K562 (cell line): ENCODE data around the gene NACA2. TPM values are rescaled to one million over a fixed set of nuclear protein-coding genes. Genes with fewer than 3 reads are reported as not detected.
A peak's percentile ranks its signal among the peaks of the same experiment; 100 is the strongest.

ENCODE experiments used
- ATAC-seq: fragments of 200-7000 bp; cut with Tn5 transposase; 3 replicates; pipeline ENCODE4 v1.9.1; 2020; ENCODE audit warnings: moderate library complexity
- BruUV-seq: library from RNA; stranded (reverse); fragments of 400-500 nt; replicated peaks from 2 replicates; lab custom pipeline; 2021; lab: Mats Ljungman, UMichigan
- CTCF ChIA-PET: fragments of 300-600 bp; formaldehyde crosslinking; extraction: SDS; loops from one replicate; lab custom pipeline; 2021; ENCODE audit warnings: low intra/inter-chr PET ratio; lab: Yijun Ruan, JAX
- POLR2A ChIA-PET: fragments of 300-600, 350-650 bp; sonication (Branson Sonifier 250); formaldehyde crosslinking; extraction: SDS; loops from one replicate; lab custom pipeline; 2021; ENCODE audit warnings: antibody characterized with exemption, inconsistent platforms; lab: Yijun Ruan, JAX
- DNase-seq, 4 experiments: peaks; one replicate each; pipeline versions ENCODE4 v3.0.0 to v3.0.0-alpha.2; 2011 to 2018; ENCODE audit warnings: low spot score in 3 of 4, mixed read lengths in 3 of 4; ENCODE audit errors: extremely low read depth in 1 of 4
- FAIRE-seq: peaks from 2 replicates; lab custom pipeline; 2011; peaks lifted over from hg19 to GRCh38; lab: Jason Lieb, UNC
- H2AFZ ChIP-seq: 2 replicates; pipeline ENCODE4 v1.6.0; 2011; ENCODE audit warnings: low read depth, low read length, control low read depth, inconsistent platforms
- H3K27ac ChIP-seq: fragments of 200-600 bp; 3 replicates; pipeline ENCODE4 v1.8.0; 2011; ENCODE audit warnings: low read depth, mild to moderate bottlenecking, control low read depth, inconsistent platforms, low read length, moderate library complexity, mixed read lengths; ENCODE audit errors: extremely low read depth
- H3K27me3 ChIP-seq, 2 experiments: fragments of 300-600 bp in 1 of 2; 2 replicates in 1 of 2; 3 replicates in 1 of 2; pipeline versions ENCODE4 v1.6.0 to v1.8.0; 2011; ENCODE audit warnings: inconsistent platforms in 2 of 2, low read length in 2 of 2, mild to moderate bottlenecking in 1 of 2, mixed read lengths in 1 of 2, moderate library complexity in 1 of 2; ENCODE audit not compliant: control insufficient read depth in 2 of 2, insufficient read depth in 2 of 2
- H3K36me3 ChIP-seq: fragments of 300-600 bp; 3 replicates; pipeline ENCODE4 v1.8.0; 2011; ENCODE audit warnings: mild to moderate bottlenecking, low read length, inconsistent platforms; ENCODE audit not compliant: control insufficient read depth, insufficient read depth
- H3K4me1 ChIP-seq, 2 experiments: fragments of 200-600 bp in 1 of 2; replicated peaks in 1 of 2; 2 replicates in 1 of 2; 3 replicates in 1 of 2; pipeline versions ENCODE4 v1.5.1 to v1.8.0; 2011; ENCODE audit warnings: inconsistent platforms in 2 of 2, low read length in 2 of 2, mild to moderate bottlenecking in 1 of 2, mixed read lengths in 1 of 2, moderate library complexity in 1 of 2; ENCODE audit not compliant: control insufficient read depth in 2 of 2, insufficient read depth in 2 of 2
- H3K4me2 ChIP-seq: 2 replicates; pipeline ENCODE4 v1.6.1; 2011; ENCODE audit warnings: low read length, control low read depth, inconsistent platforms, mixed read lengths; ENCODE audit not compliant: insufficient read depth
- H3K4me3 ChIP-seq: fragments of 200-600 bp; sonication (generic), shearing (Covaris generic); 2 replicates; pipeline ENCODE4 v1.5.1; 2016; ENCODE audit warnings: control low read depth, inconsistent platforms
- H3K79me2 ChIP-seq: fragments of 200-600 bp; 3 replicates; pipeline ENCODE4 v1.8.0; 2011; ENCODE audit warnings: low read length, inconsistent platforms; ENCODE audit not compliant: control insufficient read depth, insufficient read depth
- H3K9ac ChIP-seq, 2 experiments: 2 replicates each; pipeline versions ENCODE4 v1.6.0 to v1.6.1; 2011; ENCODE audit warnings: low read depth in 2 of 2, low read length in 2 of 2, control low read depth in 1 of 2, inconsistent platforms in 1 of 2, mild to moderate bottlenecking in 1 of 2, mixed read lengths in 1 of 2; ENCODE audit not compliant: insufficient read depth in 1 of 2
- H3K9me1 ChIP-seq: one replicate; pipeline ENCODE4 v1.6.0; 2011; ENCODE audit warnings: inconsistent platforms, mild to moderate bottlenecking, low read length, moderate library complexity; ENCODE audit not compliant: control insufficient read depth, insufficient read depth
- H3K9me3 ChIP-seq: replicated peaks from 2 replicates; pipeline ENCODE4 v1.5.1; 2011; ENCODE audit warnings: low read depth, low read length, inconsistent platforms; ENCODE audit not compliant: control insufficient read depth, insufficient read depth
- H4K20me1 ChIP-seq: replicated peaks from 2 replicates; pipeline ENCODE4 v1.6.1; 2011; ENCODE audit warnings: low read length, inconsistent platforms, mixed read lengths; ENCODE audit not compliant: control insufficient read depth, insufficient read depth
- EWSR1 ChIP-seq: fragments of 450-650 bp; IDR thresholded peaks from 2 replicates; pipeline ENCODE4 v1.6.1; 2018; ENCODE audit warnings: borderline replicate concordance, mild to moderate bottlenecking, low read depth, moderate library complexity; ENCODE audit not compliant: partially characterized antibody
- ZNF165 ChIP-seq: fragments of 250-450 bp; sonication (Bioruptor Pico); IDR thresholded peaks from 2 replicates; pipeline ENCODE4 v1.4.0; 2020; ENCODE audit warnings: borderline replicate concordance
- ZNF311 ChIP-seq: fragments of 250-450 bp; sonication (Bioruptor Pico); IDR thresholded peaks from 2 replicates; pipeline ENCODE4 v1.4.0; 2020; ENCODE audit warnings: mild to moderate bottlenecking, moderate library complexity
- ZNF41 ChIP-seq: fragments of 250-450 bp; sonication (Bioruptor Pico); conservative IDR thresholded peaks from 2 replicates; pipeline ENCODE4 v1.4.0; 2020; ENCODE audit warnings: mild to moderate bottlenecking
- ZNF766 ChIP-seq: fragments of 200-800 bp; sonication (Bioruptor generic); conservative IDR thresholded peaks from 2 replicates; pipeline ENCODE4 v1.6.1; 2016; ENCODE audit warnings: missing genetic modification characterization, missing compliant biosample characterization
- WGBS: fragments of 100-300 bp; shearing (Covaris generic); methylation state at CpG from one replicate; pipeline ENCODE4 v1.1.6; 2016; ENCODE audit warnings: low coverage, mixed read lengths; ENCODE audit not compliant: insufficient coverage; ENCODE audit errors: missing lambda C conversion rate; 5-methylcytosine and 5-hydroxymethylcytosine counted together
- in situ Hi-C: fragments of 300-500 bp; cut with MboI; formaldehyde crosslinking; loops from 4 replicates; pipeline ENCODE4 v1.15.0; 2018; ENCODE audit warnings: inconsistent platforms, mixed read lengths
- intact Hi-C: fragments of 100-400 bp; cut with micrococcal nuclease; formaldehyde crosslinking; loops from 2 replicates; pipeline ENCODE4 v1.14.2; 2022
- polyA plus RNA-seq, 8 experiments: library from polyadenylated mRNA; depleted of rRNA in 4 of 8; stranded (reverse) in 5 of 8; unstranded in 3 of 8; fragments of >200 nt; fragmentation: Nextera tagmentation in 2 of 8; fragmentation: Illumina TruSeq in 1 of 8; extraction: Ambion mirVana in 2 of 8; extraction: Trizol in 1 of 8; gene quantifications; 2 replicates each; pipeline versions ENCODE4 v1.2.1 to v1.2.3, GENCODE V29; 2011 to 2014; ENCODE audit warnings: inconsistent platforms in 1 of 8, missing spikeins in 1 of 8
- total RNA-seq, 7 experiments: library from RNA; depleted of rRNA in 6 of 7; stranded (reverse); fragments of >200 nt in 6 of 7; fragmentation: Illumina TruSeq in 2 of 7; extraction: Trizol in 2 of 7; gene quantifications; 2 replicates each; pipeline versions ENCODE4 v1.2.1 to v1.2.3, GENCODE V29; 2011 to 2021; ENCODE audit warnings: low replicate concordance in 1 of 7
- TF ChIP-seq, protein P1 (sequence below): fragments of 250-450 bp; sonication (Bioruptor Pico); IDR thresholded peaks from 2 replicates; pipeline ENCODE4 v1.4.0; 2020; ENCODE audit warnings: mild to moderate bottlenecking, moderate library complexity
- TF ChIP-seq, protein P2 (sequence below), 3 experiments: fragments of 200-800 bp in 1 of 3; fragments of 250-450 bp in 1 of 3; fragments of 450-650 bp in 1 of 3; sonication (Bioruptor Pico) in 1 of 3; sonication (Bioruptor generic) in 1 of 3; formaldehyde crosslinking in 1 of 3; IDR thresholded peaks; 2 replicates each; pipeline versions ENCODE4 v1.6.1 to v1.8.0; 2016 to 2022; ENCODE audit warnings: mild to moderate bottlenecking in 2 of 3, missing genetic modification characterization in 2 of 3, missing compliant biosample characterization in 1 of 3, moderate library complexity in 1 of 3

The NACA2 gene
- total and polyA plus RNA-seq, 9 of the 15 experiments (the other 6 are each of a cell fraction or from before 2014, with no cell fraction given) = 0.13 to 0.29 (median 0.23) TPM; not detected in 4

DNA sequence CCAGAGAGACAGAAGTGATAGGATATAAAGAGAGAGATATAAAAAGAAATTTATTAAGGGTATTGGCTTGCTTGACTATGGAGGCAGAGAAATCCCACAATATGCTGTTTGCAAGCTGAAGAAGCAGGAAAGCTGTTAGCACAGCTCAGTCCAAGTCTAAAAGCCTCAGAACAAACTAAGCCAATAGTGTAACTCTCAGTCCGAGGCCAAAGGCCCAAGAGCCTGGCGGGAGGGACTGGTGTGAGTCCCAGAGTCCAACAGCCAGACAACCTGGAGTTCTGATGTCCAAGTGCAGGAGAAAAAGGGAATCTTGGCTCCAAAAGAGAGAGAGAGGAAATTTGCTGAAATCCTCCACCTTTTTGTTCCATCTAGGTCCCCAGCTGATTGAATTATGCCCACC is 30.3 kb upstream of the NACA2 start:
- CTCF ChIA-PET = no interaction called here
- WGBS = 0% methylated on average over 2 of the region's 2 CpGs
- no TSS peak for BruUV-seq
- no peak overlapping the region for H3K9ac ChIP-seq
- no peak for TF ChIP-seq ZNF165
- TF ChIP-seq ZNF766 = no peak
- TF ChIP-seq, all 486 proteins: peak for 0
- Histone ChIP-seq H3K4me2 (no peak overlapping the region), H2AFZ (no peak overlapping the region), H4K20me1 (no peaks in the 10 kb centered on the region), H3K27me3 (no peaks in the 10 kb centered on the region), H3K36me3 (no peaks in the 10 kb centered on the region), H3K9me3 (no peaks in the 10 kb centered on the region; the same call in 1 of the 2 replicates), H3K4me1 (no peaks in the 10 kb centered on the region), H3K79me2 (no peaks in the 10 kb centered on the region), H3K4me3 (no peak overlapping the region), H3K27ac (no peak overlapping the region), H3K9me1 (no peaks in the 10 kb centered on the region)
- POLR2A ChIA-PET = no interaction called here
- DNase-seq (no peak), FAIRE-seq (no peak), ATAC-seq (no peak)
- intact Hi-C loops = no loop called here
- in situ Hi-C loops = no loop called here

DNA sequence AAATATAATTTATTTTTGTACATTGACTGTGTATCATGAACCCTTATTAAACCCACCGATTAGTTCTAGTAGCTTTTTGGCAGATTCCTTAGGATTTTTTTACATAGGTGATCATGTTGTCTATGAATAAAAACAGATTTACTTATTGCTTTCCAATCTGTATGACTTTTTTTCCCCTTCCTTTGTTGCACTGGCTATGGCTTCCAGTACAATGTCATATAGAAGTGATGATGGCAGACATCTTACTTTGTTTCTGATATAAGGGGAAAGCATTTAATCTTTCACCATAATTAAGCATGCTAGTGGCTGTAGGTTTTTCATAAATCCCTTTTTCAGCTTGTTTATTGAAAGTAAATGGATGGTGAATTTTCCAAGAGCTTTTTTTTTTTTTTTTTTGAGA is 28.9 kb upstream of the NACA2 start:
- in situ Hi-C loops (no loop called here), intact Hi-C loops (no loop called here)
- no peak overlapping the region for H3K27ac ChIP-seq
- 4% methylated on average over 1 of the region's 1 CpG for WGBS
- H3K4me2 ChIP-seq = no peak overlapping the region
- H3K27me3 ChIP-seq = no peaks in the 10 kb centered on the region
- TF ChIP-seq, protein P1, sequence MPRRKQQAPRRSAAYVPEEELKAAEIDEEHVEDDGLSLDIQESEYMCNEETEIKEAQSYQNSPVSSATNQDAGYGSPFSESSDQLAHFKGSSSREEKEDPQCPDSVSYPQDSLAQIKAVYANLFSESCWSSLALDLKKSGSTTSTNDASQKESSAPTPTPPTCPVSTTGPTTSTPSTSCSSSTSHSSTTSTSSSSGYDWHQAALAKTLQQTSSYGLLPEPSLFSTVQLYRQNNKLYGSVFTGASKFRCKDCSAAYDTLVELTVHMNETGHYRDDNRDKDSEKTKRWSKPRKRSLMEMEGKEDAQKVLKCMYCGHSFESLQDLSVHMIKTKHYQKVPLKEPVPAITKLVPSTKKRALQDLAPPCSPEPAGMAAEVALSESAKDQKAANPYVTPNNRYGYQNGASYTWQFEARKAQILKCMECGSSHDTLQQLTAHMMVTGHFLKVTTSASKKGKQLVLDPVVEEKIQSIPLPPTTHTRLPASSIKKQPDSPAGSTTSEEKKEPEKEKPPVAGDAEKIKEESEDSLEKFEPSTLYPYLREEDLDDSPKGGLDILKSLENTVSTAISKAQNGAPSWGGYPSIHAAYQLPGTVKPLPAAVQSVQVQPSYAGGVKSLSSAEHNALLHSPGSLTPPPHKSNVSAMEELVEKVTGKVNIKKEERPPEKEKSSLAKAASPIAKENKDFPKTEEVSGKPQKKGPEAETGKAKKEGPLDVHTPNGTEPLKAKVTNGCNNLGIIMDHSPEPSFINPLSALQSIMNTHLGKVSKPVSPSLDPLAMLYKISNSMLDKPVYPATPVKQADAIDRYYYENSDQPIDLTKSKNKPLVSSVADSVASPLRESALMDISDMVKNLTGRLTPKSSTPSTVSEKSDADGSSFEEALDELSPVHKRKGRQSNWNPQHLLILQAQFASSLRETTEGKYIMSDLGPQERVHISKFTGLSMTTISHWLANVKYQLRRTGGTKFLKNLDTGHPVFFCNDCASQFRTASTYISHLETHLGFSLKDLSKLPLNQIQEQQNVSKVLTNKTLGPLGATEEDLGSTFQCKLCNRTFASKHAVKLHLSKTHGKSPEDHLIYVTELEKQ (CRISPR knock-in tag) = no peak
- TF ChIP-seq EWSR1 (peak; percentile 72), ZNF311 (no peak), ZNF41 (CRISPR knock-in tag) (no peak)
- TF ChIP-seq, protein P2, sequence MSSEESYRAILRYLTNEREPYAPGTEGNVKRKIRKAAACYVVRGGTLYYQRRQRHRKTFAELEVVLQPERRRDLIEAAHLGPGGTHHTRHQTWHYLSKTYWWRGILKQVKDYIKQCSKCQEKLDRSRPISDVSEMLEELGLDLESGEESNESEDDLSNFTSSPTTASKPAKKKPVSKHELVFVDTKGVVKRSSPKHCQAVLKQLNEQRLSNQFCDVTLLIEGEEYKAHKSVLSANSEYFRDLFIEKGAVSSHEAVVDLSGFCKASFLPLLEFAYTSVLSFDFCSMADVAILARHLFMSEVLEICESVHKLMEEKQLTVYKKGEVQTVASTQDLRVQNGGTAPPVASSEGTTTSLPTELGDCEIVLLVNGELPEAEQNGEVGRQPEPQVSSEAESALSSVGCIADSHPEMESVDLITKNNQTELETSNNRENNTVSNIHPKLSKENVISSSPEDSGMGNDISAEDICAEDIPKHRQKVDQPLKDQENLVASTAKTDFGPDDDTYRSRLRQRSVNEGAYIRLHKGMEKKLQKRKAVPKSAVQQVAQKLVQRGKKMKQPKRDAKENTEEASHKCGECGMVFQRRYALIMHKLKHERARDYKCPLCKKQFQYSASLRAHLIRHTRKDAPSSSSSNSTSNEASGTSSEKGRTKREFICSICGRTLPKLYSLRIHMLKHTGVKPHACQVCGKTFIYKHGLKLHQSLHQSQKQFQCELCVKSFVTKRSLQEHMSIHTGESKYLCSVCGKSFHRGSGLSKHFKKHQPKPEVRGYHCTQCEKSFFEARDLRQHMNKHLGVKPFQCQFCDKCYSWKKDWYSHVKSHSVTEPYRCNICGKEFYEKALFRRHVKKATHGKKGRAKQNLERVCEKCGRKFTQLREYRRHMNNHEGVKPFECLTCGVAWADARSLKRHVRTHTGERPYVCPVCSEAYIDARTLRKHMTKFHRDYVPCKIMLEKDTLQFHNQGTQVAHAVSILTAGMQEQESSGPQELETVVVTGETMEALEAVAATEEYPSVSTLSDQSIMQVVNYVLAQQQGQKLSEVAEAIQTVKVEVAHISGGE (CRISPR knock-in tag; IDR thresholded peaks at IDR 0.05) = peak in 1 of 3 experiments; percentile 73; a peak in 1 of 6 replicates
- no peak for FAIRE-seq
- ATAC-seq = no peak
- no peaks in the 10 kb centered on the region for H4K20me1 ChIP-seq
- H3K9ac ChIP-seq = no peak overlapping the region
- ChIA-PET POLR2A (interaction anchor here (0.6 kb wide), 1 partner anchor 34 kb away, joined by 3 read pairs; no protein-coding TSS in a partner anchor), CTCF (no interaction called here)
- H3K4me1 ChIP-seq = no peaks in the 10 kb centered on the region; a peak in 2 of 5 replicates
- no peak overlapping the region for H3K4me3 ChIP-seq
- H2AFZ ChIP-seq = no peak overlapping the region
- no peaks in the 10 kb centered on the region; the same call in 1 of the 2 replicates for H3K9me3 ChIP-seq
- no peak for DNase-seq
- no peaks in the 10 kb centered on the region for H3K36me3 ChIP-seq
- H3K9me1 ChIP-seq = no peaks in the 10 kb centered on the region
- no TSS peak for BruUV-seq
- no peaks in the 10 kb centered on the region for H3K79me2 ChIP-seq
